K562 (cell line): ENCODE measurements around the gene NR2C2AP. TPM values are rescaled to one million over a fixed set of nuclear protein-coding genes. Genes with fewer than 3 reads are reported as not detected.
A peak's percentile ranks its signal among the peaks of the same experiment; 100 is the strongest.

Experiments used
- ATAC-seq: fragments of 200-7000 bp; cut with Tn5 transposase; 3 replicates; pipeline ENCODE4 v1.9.1; 2020; ENCODE audit warnings: moderate library complexity
- BruUV-seq: library from RNA; stranded (reverse); fragments of 400-500 nt; replicated peaks from 2 replicates; lab custom pipeline; 2021; lab: Mats Ljungman, UMichigan
- CTCF ChIA-PET: fragments of 300-600 bp; formaldehyde crosslinking; extraction: SDS; loops from one replicate; lab custom pipeline; 2021; ENCODE audit warnings: low intra/inter-chr PET ratio; lab: Yijun Ruan, JAX
- POLR2A ChIA-PET: fragments of 300-600, 350-650 bp; sonication (Branson Sonifier 250); formaldehyde crosslinking; extraction: SDS; loops from one replicate; lab custom pipeline; 2021; ENCODE audit warnings: antibody characterized with exemption, inconsistent platforms; lab: Yijun Ruan, JAX
- DNase-seq, 4 experiments: peaks; one replicate each; pipeline versions ENCODE4 v3.0.0 to v3.0.0-alpha.2; 2011 to 2018; ENCODE audit warnings: low spot score in 3 of 4, mixed read lengths in 3 of 4; ENCODE audit errors: extremely low read depth in 1 of 4
- FAIRE-seq: peaks from 2 replicates; lab custom pipeline; 2011; peaks lifted over from hg19 to GRCh38; lab: Jason Lieb, UNC
- H2AFZ ChIP-seq: 2 replicates; pipeline ENCODE4 v1.6.0; 2011; ENCODE audit warnings: low read depth, low read length, control low read depth, inconsistent platforms
- H3K27ac ChIP-seq: fragments of 200-600 bp; 3 replicates; pipeline ENCODE4 v1.8.0; 2011; ENCODE audit warnings: low read depth, mild to moderate bottlenecking, control low read depth, inconsistent platforms, low read length, moderate library complexity, mixed read lengths; ENCODE audit errors: extremely low read depth
- H3K27me3 ChIP-seq, 2 experiments: fragments of 300-600 bp in 1 of 2; 2 replicates in 1 of 2; 3 replicates in 1 of 2; pipeline versions ENCODE4 v1.6.0 to v1.8.0; 2011; ENCODE audit warnings: inconsistent platforms in 2 of 2, low read length in 2 of 2, mild to moderate bottlenecking in 1 of 2, mixed read lengths in 1 of 2, moderate library complexity in 1 of 2; ENCODE audit not compliant: control insufficient read depth in 2 of 2, insufficient read depth in 2 of 2
- H3K36me3 ChIP-seq: fragments of 300-600 bp; 3 replicates; pipeline ENCODE4 v1.8.0; 2011; ENCODE audit warnings: mild to moderate bottlenecking, low read length, inconsistent platforms; ENCODE audit not compliant: control insufficient read depth, insufficient read depth
- H3K4me1 ChIP-seq, 2 experiments: fragments of 200-600 bp in 1 of 2; replicated peaks in 1 of 2; 2 replicates in 1 of 2; 3 replicates in 1 of 2; pipeline versions ENCODE4 v1.5.1 to v1.8.0; 2011; ENCODE audit warnings: inconsistent platforms in 2 of 2, low read length in 2 of 2, mild to moderate bottlenecking in 1 of 2, mixed read lengths in 1 of 2, moderate library complexity in 1 of 2; ENCODE audit not compliant: control insufficient read depth in 2 of 2, insufficient read depth in 2 of 2
- H3K4me2 ChIP-seq: 2 replicates; pipeline ENCODE4 v1.6.1; 2011; ENCODE audit warnings: low read length, control low read depth, inconsistent platforms, mixed read lengths; ENCODE audit not compliant: insufficient read depth
- H3K4me3 ChIP-seq: fragments of 200-600 bp; sonication (generic), shearing (Covaris generic); 2 replicates; pipeline ENCODE4 v1.5.1; 2016; ENCODE audit warnings: control low read depth, inconsistent platforms
- H3K79me2 ChIP-seq: fragments of 200-600 bp; 3 replicates; pipeline ENCODE4 v1.8.0; 2011; ENCODE audit warnings: low read length, inconsistent platforms; ENCODE audit not compliant: control insufficient read depth, insufficient read depth
- H3K9ac ChIP-seq, 2 experiments: 2 replicates each; pipeline versions ENCODE4 v1.6.0 to v1.6.1; 2011; ENCODE audit warnings: low read depth in 2 of 2, low read length in 2 of 2, control low read depth in 1 of 2, inconsistent platforms in 1 of 2, mild to moderate bottlenecking in 1 of 2, mixed read lengths in 1 of 2; ENCODE audit not compliant: insufficient read depth in 1 of 2
- H3K9me1 ChIP-seq: one replicate; pipeline ENCODE4 v1.6.0; 2011; ENCODE audit warnings: inconsistent platforms, mild to moderate bottlenecking, low read length, moderate library complexity; ENCODE audit not compliant: control insufficient read depth, insufficient read depth
- H3K9me3 ChIP-seq: replicated peaks from 2 replicates; pipeline ENCODE4 v1.5.1; 2011; ENCODE audit warnings: low read depth, low read length, inconsistent platforms; ENCODE audit not compliant: control insufficient read depth, insufficient read depth
- H4K20me1 ChIP-seq: replicated peaks from 2 replicates; pipeline ENCODE4 v1.6.1; 2011; ENCODE audit warnings: low read length, inconsistent platforms, mixed read lengths; ENCODE audit not compliant: control insufficient read depth, insufficient read depth
- FOXA3 ChIP-seq, 2 experiments: fragments of 450-650 bp in 1 of 2; sonication (generic) in 1 of 2; formaldehyde crosslinking; IDR thresholded peaks in 1 of 2; conservative IDR thresholded peaks in 1 of 2; 2 replicates each; pipeline versions ENCODE4 v1.4.0 to v1.8.0; 2020 to 2022; ENCODE audit warnings: mild to moderate bottlenecking in 2 of 2, missing genetic modification reagents in 1 of 2
- FOXK2 ChIP-seq, 2 experiments: fragments of 450-650 bp; IDR thresholded peaks in 1 of 2; conservative IDR thresholded peaks in 1 of 2; 2 replicates each; pipeline ENCODE4 v1.6.1; 2016; ENCODE audit warnings: low read depth in 2 of 2, mild to moderate bottlenecking in 1 of 2
- HOMEZ ChIP-seq: fragments of 250-450 bp; sonication (Bioruptor Pico); IDR thresholded peaks from 2 replicates; pipeline ENCODE4 v1.4.0; 2020; ENCODE audit warnings: mild to moderate bottlenecking, moderate library complexity
- MTF1 ChIP-seq: fragments of 250-450 bp; sonication (Bioruptor Pico); IDR thresholded peaks from 2 replicates; pipeline ENCODE4 v1.9.0; 2021; ENCODE audit warnings: moderate library complexity, mild to moderate bottlenecking, inconsistent platforms, borderline replicate concordance
- NELFE ChIP-seq: IDR thresholded peaks from 2 replicates; pipeline ENCODE4 v1.6.1; 2011; ENCODE audit warnings: mild to moderate bottlenecking; ENCODE audit not compliant: insufficient read depth, insufficient read length
- PKNOX1 ChIP-seq: fragments of 450-650 bp; IDR thresholded peaks from 2 replicates; pipeline ENCODE4 v1.6.1; 2016
- RFX5 ChIP-seq: IDR thresholded peaks from 2 replicates; pipeline ENCODE4 v1.6.1; 2011; ENCODE audit warnings: low read depth, mild to moderate bottlenecking, improper control_type of control experiment, low read length
- SMARCA4 ChIP-seq: fragments of 450-650 bp; IDR thresholded peaks from 2 replicates; pipeline ENCODE4 v1.6.1; 2016
- UBTF ChIP-seq, 2 experiments: IDR thresholded peaks; 2 replicates each; pipeline ENCODE4 v1.6.1; 2012; ENCODE audit warnings: improper control_type of control experiment in 2 of 2, low read depth in 2 of 2, low read length in 2 of 2, borderline replicate concordance in 1 of 2
- ZNF263 ChIP-seq: sonication (generic); formaldehyde crosslinking; IDR thresholded peaks from 2 replicates; pipeline ENCODE4 v1.8.0; 2022; ENCODE audit warnings: mild to moderate bottlenecking, missing genetic modification reagents, borderline replicate concordance
- ZNF75A ChIP-seq: fragments of 450-650 bp; formaldehyde crosslinking; IDR thresholded peaks from 2 replicates; pipeline ENCODE4 v1.4.0; 2020; ENCODE audit warnings: mild to moderate bottlenecking
- in situ Hi-C: fragments of 300-500 bp; cut with MboI; formaldehyde crosslinking; loops from 4 replicates; pipeline ENCODE4 v1.15.0; 2018; ENCODE audit warnings: inconsistent platforms, mixed read lengths
- intact Hi-C: fragments of 100-400 bp; cut with micrococcal nuclease; formaldehyde crosslinking; loops from 2 replicates; pipeline ENCODE4 v1.14.2; 2022
- polyA plus RNA-seq, 8 experiments: library from polyadenylated mRNA; depleted of rRNA in 4 of 8; stranded (reverse) in 5 of 8; unstranded in 3 of 8; fragments of >200 nt; fragmentation: Nextera tagmentation in 2 of 8; fragmentation: Illumina TruSeq in 1 of 8; extraction: Ambion mirVana in 2 of 8; extraction: Trizol in 1 of 8; gene quantifications; 2 replicates each; pipeline versions ENCODE4 v1.2.1 to v1.2.3, GENCODE V29; 2011 to 2014; ENCODE audit warnings: inconsistent platforms in 1 of 8, missing spikeins in 1 of 8
- total RNA-seq, 7 experiments: library from RNA; depleted of rRNA in 6 of 7; stranded (reverse); fragments of >200 nt in 6 of 7; fragmentation: Illumina TruSeq in 2 of 7; extraction: Trizol in 2 of 7; gene quantifications; 2 replicates each; pipeline versions ENCODE4 v1.2.1 to v1.2.3, GENCODE V29; 2011 to 2021; ENCODE audit warnings: low replicate concordance in 1 of 7

Gene NR2C2AP
- total and polyA plus RNA-seq, 9 of the 15 experiments (the other 6 are each of a cell fraction or from before 2014, with no cell fraction given), result 23.7 to 77.4 (median 32.4) TPM

- no peak for TF ChIP-seq MTF1
- TF ChIP-seq FOXA3 (CRISPR knock-in tag; conservative IDR thresholded peaks at IDR 0.05 in 1 of 2, IDR thresholded peaks at IDR 0.05 in 1 of 2), result no peak
- no peak for TF ChIP-seq RFX5
- no peak for TF ChIP-seq HOMEZ (CRISPR knock-in tag)
- TF ChIP-seq UBTF (IDR thresholded peaks at IDR 0.05; ENCODE audit: borderline replicate concordance in 1 of 2, low read depth in 2 of 2, low read length in 2 of 2), result no peak
Measured at GRCh38 chr19:19240476-19240875, 37.3 kb upstream of the NR2C2AP start (continued).

GRCh38 chr19:19239675-19240074 is 36.5 kb upstream of the NR2C2AP start:
- peaks cover 6 to 13% of the 10 kb centered on the region in 2 experiments; a peak in 3 of 5 replicates for H3K27me3 ChIP-seq
- H2AFZ ChIP-seq, result no peak overlapping the region
- TF ChIP-seq NELFE, result no peak
- TF ChIP-seq ZNF75A (CRISPR knock-in tag), result no peak
- no peak for TF ChIP-seq SMARCA4
- TF ChIP-seq PKNOX1, result peak; percentile 39; the same call in 1 of the 2 replicates
- TF ChIP-seq ZNF263, result peak; percentile 91
- no peak for TF ChIP-seq MTF1
- TF ChIP-seq FOXK2 (conservative IDR thresholded peaks at IDR 0.05 in 1 of 2, IDR thresholded peaks at IDR 0.05 in 1 of 2; ENCODE audit: low read depth in 2 of 2), result no peak
- H3K27ac ChIP-seq, result no peak overlapping the region
- POLR2A ChIA-PET, result no interaction called here
- peaks cover 0 to 4% of the 10 kb centered on the region in 2 experiments; a peak in 2 of 5 replicates for H3K4me1 ChIP-seq
- in situ Hi-C loops, result no loop called here
- intact Hi-C loops, result no loop called here
- no peak overlapping the region for H3K9ac ChIP-seq
- no peak for DNase-seq
- no peaks in the 10 kb centered on the region for H4K20me1 ChIP-seq
- no peaks in the 10 kb centered on the region for H3K9me1 ChIP-seq
- no TSS peak for BruUV-seq
- no peak overlapping the region for H3K4me2 ChIP-seq
- CTCF ChIA-PET, result no interaction called here
- no peak for FAIRE-seq
- H3K4me3 ChIP-seq, result no peak overlapping the region
- no peaks in the 10 kb centered on the region for H3K36me3 ChIP-seq
- no peak for ATAC-seq
- H3K79me2 ChIP-seq, result no peaks in the 10 kb centered on the region
- peaks cover 1% of the 10 kb centered on the region for H3K9me3 ChIP-seq
